Gastrocnemius medialis (tissue), 4 donors: ENCODE data around the gene TMUB1. TPM values are rescaled to one million over a fixed set of nuclear protein-coding genes. Genes with fewer than 3 reads are reported as not detected.

Source experiments
- ATAC-seq, 2 donors: fragments of 150-250 bp; one replicate each; pipeline ENCODE4 v1.9.1; 2016
- DNase-seq, 2 donors: peaks; one replicate each; pipeline ENCODE4 v3.0.0-alpha.2; 2019
- H3K27ac ChIP-seq, 4 donors: fragments of 200-600 bp; sonication (generic); 1 replicate in 1 of 4; 2 replicates in 3 of 4; pipeline ENCODE4 v1.5.1; 2016 to 2018; ENCODE audit warnings: mild to moderate bottlenecking in 2 of 4, moderate library complexity in 1 of 4
- H3K27me3 ChIP-seq, 3 donors: fragments of 200-600 bp; sonication (generic) in 2 of 3; 1 replicate in 1 of 3; 2 replicates in 2 of 3; pipeline versions ENCODE4 v1.5.1 to v1.6.0; 2016 to 2019; ENCODE audit warnings: mild to moderate bottlenecking in 1 of 3, moderate library complexity in 1 of 3
- H3K36me3 ChIP-seq, 2 donors: fragments of 200-600 bp; sonication (generic) in 1 of 2; one replicate each; pipeline ENCODE4 v1.5.1; 2017 to 2018
- H3K4me1 ChIP-seq, 2 donors: fragments of 200-600 bp; sonication (generic) in 1 of 2; one replicate each; pipeline ENCODE4 v1.5.1; 2016 to 2017; ENCODE audit warnings: mild to moderate bottlenecking in 2 of 2
- H3K4me3 ChIP-seq, 4 donors: fragments of 200-600 bp; sonication (generic) in 3 of 4; 1 replicate in 1 of 4; 2 replicates in 3 of 4; pipeline ENCODE4 v1.5.1; 2016 to 2019; ENCODE audit warnings: mild to moderate bottlenecking in 2 of 4
- H3K9me3 ChIP-seq, 3 donors: fragments of 200-600 bp; sonication (generic) in 2 of 3; 1 replicate in 1 of 3; 2 replicates in 2 of 3; pipeline ENCODE4 v1.5.1; 2016 to 2019
- POLR2A ChIP-seq, 2 donors: fragments of 450-650 bp; IDR thresholded peaks; one replicate each; pipeline ENCODE4 v1.6.1; 2017; ENCODE audit warnings: antibody characterized with exemption in 2 of 2, mild to moderate bottlenecking in 2 of 2, moderate library complexity in 2 of 2
- in situ Hi-C, 4 donors: fragments of 200-750 bp; cut with MboI; loops; one replicate each; pipeline versions ENCODE4 v1.15.0 to v1.8.0; 2017; ENCODE audit warnings: low sequenced_read_pairs in 4 of 4
- intact Hi-C: fragments of 100-400 bp; cut with DNase I; formaldehyde crosslinking; loops from one replicate; pipeline ENCODE4 v1.15.1; 2023; ENCODE audit warnings: low total_unique reads
- total RNA-seq, 4 donors: library from RNA; depleted of rRNA; stranded (reverse); fragments of >200 nt; gene quantifications; one replicate each; pipeline versions ENCODE4 v1.1.0 to v1.2.3, GENCODE V29; 2016
- TF ChIP-seq, protein P1 (sequence below), 5 experiments: fragments of 450-650 bp in 3 of 5; fragments of 200-600 bp in 2 of 5; sonication (generic) in 2 of 5; IDR thresholded peaks in 4 of 5; conservative IDR thresholded peaks in 1 of 5; 1 replicate in 4 of 5; 2 replicates in 1 of 5; pipeline ENCODE4 v1.5.1; 2016 to 2019; ENCODE audit warnings: antibody characterized with exemption in 5 of 5, mild to moderate bottlenecking in 3 of 5, moderate library complexity in 3 of 5

TMUB1 gene
- total RNA-seq, 4 donors from 2014 or later, result 55.5 to 137 (median 97.4) TPM

DNA sequence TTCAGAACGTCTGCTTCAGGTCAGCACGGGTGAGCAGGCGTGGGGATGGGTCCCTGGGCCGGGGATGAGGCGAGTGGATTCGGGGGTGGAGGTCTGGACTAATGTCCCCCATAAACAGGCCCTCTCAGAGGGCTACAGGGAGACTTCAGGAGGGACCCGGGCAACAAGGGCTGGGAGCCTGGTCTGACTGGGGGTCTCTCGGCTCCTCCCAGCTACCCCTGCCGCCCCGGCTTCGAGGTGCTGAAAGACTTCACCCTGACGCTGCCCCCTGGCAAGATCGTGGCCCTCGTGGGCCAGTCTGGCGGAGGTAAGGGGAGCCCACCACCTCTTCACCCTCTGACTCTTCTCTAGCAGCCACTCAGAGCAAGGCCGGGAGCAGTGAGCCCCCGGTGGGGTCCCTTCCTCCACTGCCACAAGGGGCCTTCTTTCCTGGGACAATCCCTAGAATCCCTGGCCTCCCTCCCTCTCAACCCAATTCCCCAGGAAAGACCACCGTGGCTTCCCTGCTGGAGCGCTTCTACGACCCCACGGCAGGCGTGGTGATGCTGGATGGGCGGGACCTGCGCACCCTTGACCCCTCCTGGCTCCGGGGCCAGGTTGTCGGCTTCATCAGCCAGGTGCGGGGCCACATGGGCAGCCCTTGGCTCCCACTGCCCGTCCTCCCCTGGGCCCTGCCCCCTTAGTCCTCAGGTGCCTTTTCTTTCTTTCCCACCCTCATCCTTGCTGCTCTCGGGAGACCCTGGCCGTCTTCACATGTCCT lies 42.5 kb downstream of the TMUB1 start:
- ATAC-seq (no peak), DNase-seq (no peak)
- Histone ChIP-seq H3K36me3 (peaks cover 0 to 45% of the 10 kb centered on the region in 2 donors), H3K4me1 (peaks cover 3% of the 10 kb centered on the region in 2 donors), H3K27ac (no peak overlapping the region), H3K27me3 (no peaks in the 10 kb centered on the region), H3K4me3 (no peak overlapping the region), H3K9me3 (no peaks in the 10 kb centered on the region)
- TF ChIP-seq, protein P1, sequence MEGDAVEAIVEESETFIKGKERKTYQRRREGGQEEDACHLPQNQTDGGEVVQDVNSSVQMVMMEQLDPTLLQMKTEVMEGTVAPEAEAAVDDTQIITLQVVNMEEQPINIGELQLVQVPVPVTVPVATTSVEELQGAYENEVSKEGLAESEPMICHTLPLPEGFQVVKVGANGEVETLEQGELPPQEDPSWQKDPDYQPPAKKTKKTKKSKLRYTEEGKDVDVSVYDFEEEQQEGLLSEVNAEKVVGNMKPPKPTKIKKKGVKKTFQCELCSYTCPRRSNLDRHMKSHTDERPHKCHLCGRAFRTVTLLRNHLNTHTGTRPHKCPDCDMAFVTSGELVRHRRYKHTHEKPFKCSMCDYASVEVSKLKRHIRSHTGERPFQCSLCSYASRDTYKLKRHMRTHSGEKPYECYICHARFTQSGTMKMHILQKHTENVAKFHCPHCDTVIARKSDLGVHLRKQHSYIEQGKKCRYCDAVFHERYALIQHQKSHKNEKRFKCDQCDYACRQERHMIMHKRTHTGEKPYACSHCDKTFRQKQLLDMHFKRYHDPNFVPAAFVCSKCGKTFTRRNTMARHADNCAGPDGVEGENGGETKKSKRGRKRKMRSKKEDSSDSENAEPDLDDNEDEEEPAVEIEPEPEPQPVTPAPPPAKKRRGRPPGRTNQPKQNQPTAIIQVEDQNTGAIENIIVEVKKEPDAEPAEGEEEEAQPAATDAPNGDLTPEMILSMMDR (IDR thresholded peaks at IDR 0.05 in 4 of 5, conservative IDR thresholded peaks at IDR 0.05 in 1 of 5), result no peak
- intact Hi-C loops (no loop called here), in situ Hi-C loops (loop anchor here in 1 of 4 donors (10.0 kb wide), 1 partner anchor 64 kb away; no protein-coding TSS in a partner anchor)

DNA sequence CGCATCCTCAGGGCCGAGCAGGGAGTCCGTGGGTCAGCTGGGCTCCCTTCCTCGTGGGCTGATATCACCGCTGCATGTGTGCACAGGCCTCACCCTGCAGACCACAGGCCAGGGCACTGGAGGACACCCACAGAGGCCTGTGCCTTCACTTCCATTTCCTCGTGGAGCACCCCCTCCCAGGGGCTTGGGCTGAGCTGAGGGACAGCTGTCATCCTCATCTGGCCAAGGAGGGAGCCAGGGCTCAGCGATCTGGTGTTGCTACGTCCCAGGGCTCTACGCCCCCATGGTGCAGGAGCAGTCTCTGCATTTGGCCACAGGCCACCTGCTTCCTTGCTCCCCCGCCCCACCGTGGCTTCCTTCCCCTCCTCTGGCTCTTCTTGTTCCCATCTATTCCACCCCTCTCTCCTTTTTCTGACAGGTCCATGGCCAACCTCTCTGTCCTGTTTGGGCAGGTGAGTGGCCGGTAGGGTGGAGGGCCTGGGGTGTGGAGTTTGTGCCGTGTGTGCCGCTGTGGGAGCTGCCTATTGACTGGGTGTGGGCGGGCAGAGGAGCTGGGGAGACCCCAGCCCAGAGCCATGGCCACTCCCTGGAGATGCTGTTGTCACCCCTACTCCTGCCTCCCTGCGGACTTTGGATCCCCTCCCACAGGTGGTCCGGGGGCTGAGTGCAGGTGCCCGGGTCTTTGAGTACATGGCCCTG lies 43.3 kb downstream of the TMUB1 start:
- Histone ChIP-seq H3K4me1 (peaks cover 6 to 7% of the 10 kb centered on the region in 2 donors), H3K9me3 (no peaks in the 10 kb centered on the region), H3K36me3 (peaks cover 0 to 46% of the 10 kb centered on the region in 2 donors), H3K4me3 (no peak overlapping the region), H3K27me3 (no peaks in the 10 kb centered on the region), H3K27ac (no peak overlapping the region)
- in situ Hi-C loops (loop anchor here in 2 of 4 donors (10.0 kb wide), 1 partner anchor 65 kb away; no protein-coding TSS in a partner anchor), intact Hi-C loops (no loop called here)
- no peak for TF ChIP-seq POLR2A (IDR thresholded peaks at IDR 0.05)
- TF ChIP-seq, protein P1 (IDR thresholded peaks at IDR 0.05 in 4 of 5, conservative IDR thresholded peaks at IDR 0.05 in 1 of 5), result no peak
- ATAC-seq, result no peak
- DNase-seq, result no peak

DNA sequence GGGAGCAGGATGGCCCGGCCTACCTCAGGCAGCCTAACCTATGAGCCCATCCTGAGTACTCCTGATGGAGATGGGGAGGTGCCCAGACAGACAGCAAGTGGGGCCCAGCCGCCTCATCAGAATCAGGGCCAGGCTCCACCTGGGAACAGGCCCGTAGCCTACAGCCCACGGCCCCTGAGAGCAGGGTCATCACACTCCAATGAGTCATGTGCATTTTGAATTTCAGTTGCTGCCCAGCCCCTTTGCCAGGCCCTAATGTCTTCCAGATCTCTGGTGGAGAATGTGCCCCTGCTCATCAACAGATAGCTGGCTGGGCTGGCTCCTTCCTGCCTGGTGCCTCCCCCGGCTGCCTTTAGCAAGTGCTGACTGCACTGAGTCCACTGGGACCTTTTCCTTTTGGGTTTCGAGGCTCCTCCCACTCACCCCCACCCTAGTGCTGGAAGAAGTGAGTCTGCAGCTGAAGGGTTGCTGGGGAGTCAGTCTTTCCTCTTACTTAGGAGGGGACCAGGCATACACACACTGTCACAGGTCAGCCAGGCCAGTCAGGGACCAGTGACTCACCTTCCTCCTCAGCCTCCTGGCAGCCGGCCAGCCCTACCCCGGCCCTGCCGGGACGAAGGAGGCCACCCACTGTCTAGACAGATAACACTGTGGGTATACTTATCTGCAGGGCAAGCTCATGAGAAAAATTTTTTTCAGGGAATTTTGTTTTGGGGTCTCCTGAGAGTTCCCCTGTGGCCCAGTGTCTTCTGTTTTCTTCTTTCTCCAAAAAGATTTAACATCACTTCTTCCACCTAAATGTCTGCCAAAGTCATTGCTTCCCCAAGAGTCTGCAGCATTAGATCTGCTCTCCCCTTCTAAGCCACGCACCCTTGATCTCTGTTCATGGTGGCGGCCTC lies 44.1 kb downstream of the TMUB1 start:
- intact Hi-C loops, result no loop called here
- DNase-seq, result peak; percentile 40 to 50
- Histone ChIP-seq H3K4me3 (no peak overlapping the region), H3K4me1 (peaks cover 13% of the 10 kb centered on the region in 2 donors), H3K27me3 (no peaks in the 10 kb centered on the region), H3K9me3 (no peaks in the 10 kb centered on the region), H3K36me3 (peaks cover 0 to 40% of the 10 kb centered on the region in 2 donors), H3K27ac (peak overlapping the region in 1 of 4 donors; percentile 18)
- in situ Hi-C loops, result loop anchor here in 1 of 4 donors (10.0 kb wide), 1 partner anchor 66 kb away; no protein-coding TSS in a partner anchor
- TF ChIP-seq POLR2A (IDR thresholded peaks at IDR 0.05), result no peak
- TF ChIP-seq, protein P1 (IDR thresholded peaks at IDR 0.05 in 4 of 5, conservative IDR thresholded peaks at IDR 0.05 in 1 of 5), result no peak
- ATAC-seq, result peak; percentile 69 to 73

DNA sequence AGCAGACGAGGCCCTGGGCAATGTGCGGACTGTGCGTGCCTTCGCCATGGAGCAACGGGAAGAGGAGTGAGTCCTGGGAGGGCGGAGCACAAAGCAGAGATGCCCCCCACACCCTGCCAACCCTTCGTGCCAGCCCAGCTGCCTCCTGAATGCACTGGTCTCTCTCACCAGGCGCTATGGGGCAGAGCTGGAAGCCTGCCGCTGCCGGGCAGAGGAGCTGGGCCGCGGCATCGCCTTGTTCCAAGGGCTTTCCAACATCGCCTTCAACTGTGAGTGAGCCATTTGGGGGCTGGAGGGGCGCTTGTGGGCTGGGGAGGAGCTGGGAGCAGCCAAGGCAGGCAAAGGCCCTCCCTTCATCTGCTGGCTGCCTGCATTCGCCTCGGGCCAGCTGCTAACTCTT lies 47.4 kb downstream of the TMUB1 start:
- Histone ChIP-seq H3K36me3 (peaks cover 0 to 22% of the 10 kb centered on the region in 2 donors), H3K27me3 (no peaks in the 10 kb centered on the region), H3K27ac (no peak overlapping the region), H3K4me1 (peaks cover 13% of the 10 kb centered on the region in 2 donors), H3K9me3 (no peaks in the 10 kb centered on the region), H3K4me3 (no peak overlapping the region)
- TF ChIP-seq, protein P1 (IDR thresholded peaks at IDR 0.05 in 4 of 5, conservative IDR thresholded peaks at IDR 0.05 in 1 of 5), result no peak
- TF ChIP-seq POLR2A (IDR thresholded peaks at IDR 0.05), result no peak
- ATAC-seq, result no peak
- DNase-seq, result no peak
- in situ Hi-C loops (loop anchor here in 1 of 4 donors (10.0 kb wide), 1 partner anchor 69 kb away; no protein-coding TSS in a partner anchor), intact Hi-C loops (no loop called here)
